ENCODE measurements around the gene ELMO1.
A peak's percentile ranks its signal among the peaks of the same experiment; 100 is the strongest.

Gene ELMO1

DNA sequence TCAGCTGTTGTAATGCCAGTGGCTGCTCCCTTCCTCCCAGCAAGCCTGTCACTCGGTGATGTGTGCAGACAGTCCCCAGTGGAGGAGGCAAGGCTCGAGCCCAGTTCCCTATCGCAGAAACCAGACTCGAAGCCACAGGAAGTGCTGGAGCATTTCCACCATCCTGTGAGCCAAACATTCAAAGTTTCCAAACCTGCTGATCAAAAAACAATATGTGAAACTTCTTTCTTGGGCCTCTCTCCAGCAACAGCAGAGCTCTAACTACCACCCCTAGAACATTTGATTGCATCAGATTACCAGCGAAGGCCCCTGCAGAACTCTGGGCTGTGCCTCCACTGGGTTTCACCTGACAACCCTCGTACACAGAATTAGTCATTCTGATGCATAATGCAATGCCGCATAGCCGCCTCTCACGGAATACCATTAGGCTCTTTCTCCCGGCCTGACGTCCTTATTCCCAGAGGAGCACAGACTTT lies 94.0 kb downstream of the ELMO1 start:
- no peak overlapping the region for H3K27ac ChIP-seq (ENCODE audit: poor library complexity, severe bottlenecking)
- H3K9me3 ChIP-seq (ENCODE audit: severe bottlenecking) = no peaks in the 10 kb centered on the region
- TF ChIP-seq, protein P1, sequence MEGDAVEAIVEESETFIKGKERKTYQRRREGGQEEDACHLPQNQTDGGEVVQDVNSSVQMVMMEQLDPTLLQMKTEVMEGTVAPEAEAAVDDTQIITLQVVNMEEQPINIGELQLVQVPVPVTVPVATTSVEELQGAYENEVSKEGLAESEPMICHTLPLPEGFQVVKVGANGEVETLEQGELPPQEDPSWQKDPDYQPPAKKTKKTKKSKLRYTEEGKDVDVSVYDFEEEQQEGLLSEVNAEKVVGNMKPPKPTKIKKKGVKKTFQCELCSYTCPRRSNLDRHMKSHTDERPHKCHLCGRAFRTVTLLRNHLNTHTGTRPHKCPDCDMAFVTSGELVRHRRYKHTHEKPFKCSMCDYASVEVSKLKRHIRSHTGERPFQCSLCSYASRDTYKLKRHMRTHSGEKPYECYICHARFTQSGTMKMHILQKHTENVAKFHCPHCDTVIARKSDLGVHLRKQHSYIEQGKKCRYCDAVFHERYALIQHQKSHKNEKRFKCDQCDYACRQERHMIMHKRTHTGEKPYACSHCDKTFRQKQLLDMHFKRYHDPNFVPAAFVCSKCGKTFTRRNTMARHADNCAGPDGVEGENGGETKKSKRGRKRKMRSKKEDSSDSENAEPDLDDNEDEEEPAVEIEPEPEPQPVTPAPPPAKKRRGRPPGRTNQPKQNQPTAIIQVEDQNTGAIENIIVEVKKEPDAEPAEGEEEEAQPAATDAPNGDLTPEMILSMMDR (IDR thresholded peaks at IDR 0.05; ENCODE audit: poor library complexity, severe bottlenecking) = no peak
- DNase-seq (ENCODE audit: low spot score) = no peak
- no peaks in the 10 kb centered on the region for H3K4me1 ChIP-seq (ENCODE audit: insufficient read depth, poor library complexity, severe bottlenecking)
- no peaks in the 10 kb centered on the region for H3K36me3 ChIP-seq (ENCODE audit: low read depth)
- no peaks in the 10 kb centered on the region for H3K27me3 ChIP-seq (ENCODE audit: insufficient read depth, poor library complexity, severe bottlenecking)
- no peak overlapping the region for H3K4me3 ChIP-seq (ENCODE audit: severe bottlenecking)
- ATAC-seq (ENCODE audit: low read depth) = peak; percentile 36; the same call in 1 of the 3 replicates

DNA sequence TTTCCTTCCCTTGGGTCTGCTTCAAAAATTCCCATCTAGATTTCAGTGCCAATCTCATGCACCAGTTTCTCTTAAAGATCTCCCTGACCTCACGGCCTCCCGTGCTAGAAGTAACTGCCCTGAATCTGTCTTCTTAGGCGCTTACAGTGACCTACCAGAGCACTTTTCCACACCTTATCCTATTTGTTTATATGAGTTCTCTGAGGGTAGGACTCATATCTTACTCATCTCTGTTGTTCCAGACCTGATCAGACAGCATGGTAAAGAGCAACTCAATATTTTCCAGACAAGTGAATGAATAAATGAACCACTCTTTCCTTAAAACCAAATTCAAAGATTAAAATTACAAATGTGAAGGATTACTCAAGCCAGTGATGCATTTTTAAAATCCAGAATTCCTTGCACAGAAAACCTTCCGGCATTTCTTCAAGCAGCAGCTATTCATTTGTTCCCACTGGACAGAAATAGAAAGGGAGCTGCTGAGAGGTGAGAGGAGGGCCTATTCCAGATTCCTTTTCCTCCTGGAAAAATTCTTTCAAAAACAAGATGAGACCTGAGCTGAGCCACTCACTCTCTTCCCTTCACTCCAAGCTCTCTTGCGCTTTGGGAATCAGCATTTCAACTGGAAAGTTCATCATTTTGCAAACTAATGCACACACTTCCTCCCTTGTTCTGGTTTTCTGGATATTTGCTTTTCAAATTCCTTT lies 94.6 kb downstream of the ELMO1 start:
- no peak overlapping the region for H3K27ac ChIP-seq (ENCODE audit: poor library complexity, severe bottlenecking)
- DNase-seq (ENCODE audit: low spot score) = no peak
- H3K36me3 ChIP-seq (ENCODE audit: low read depth) = no peaks in the 10 kb centered on the region
- H3K9me3 ChIP-seq (ENCODE audit: severe bottlenecking) = no peaks in the 10 kb centered on the region
- no peaks in the 10 kb centered on the region for H3K27me3 ChIP-seq (ENCODE audit: insufficient read depth, poor library complexity, severe bottlenecking)
- no peak for ATAC-seq (ENCODE audit: low read depth)
- no peak overlapping the region for H3K4me3 ChIP-seq (ENCODE audit: severe bottlenecking)
- no peaks in the 10 kb centered on the region for H3K4me1 ChIP-seq (ENCODE audit: insufficient read depth, poor library complexity, severe bottlenecking)
- TF ChIP-seq, protein P1 (IDR thresholded peaks at IDR 0.05; ENCODE audit: poor library complexity, severe bottlenecking) = no peak

DNA sequence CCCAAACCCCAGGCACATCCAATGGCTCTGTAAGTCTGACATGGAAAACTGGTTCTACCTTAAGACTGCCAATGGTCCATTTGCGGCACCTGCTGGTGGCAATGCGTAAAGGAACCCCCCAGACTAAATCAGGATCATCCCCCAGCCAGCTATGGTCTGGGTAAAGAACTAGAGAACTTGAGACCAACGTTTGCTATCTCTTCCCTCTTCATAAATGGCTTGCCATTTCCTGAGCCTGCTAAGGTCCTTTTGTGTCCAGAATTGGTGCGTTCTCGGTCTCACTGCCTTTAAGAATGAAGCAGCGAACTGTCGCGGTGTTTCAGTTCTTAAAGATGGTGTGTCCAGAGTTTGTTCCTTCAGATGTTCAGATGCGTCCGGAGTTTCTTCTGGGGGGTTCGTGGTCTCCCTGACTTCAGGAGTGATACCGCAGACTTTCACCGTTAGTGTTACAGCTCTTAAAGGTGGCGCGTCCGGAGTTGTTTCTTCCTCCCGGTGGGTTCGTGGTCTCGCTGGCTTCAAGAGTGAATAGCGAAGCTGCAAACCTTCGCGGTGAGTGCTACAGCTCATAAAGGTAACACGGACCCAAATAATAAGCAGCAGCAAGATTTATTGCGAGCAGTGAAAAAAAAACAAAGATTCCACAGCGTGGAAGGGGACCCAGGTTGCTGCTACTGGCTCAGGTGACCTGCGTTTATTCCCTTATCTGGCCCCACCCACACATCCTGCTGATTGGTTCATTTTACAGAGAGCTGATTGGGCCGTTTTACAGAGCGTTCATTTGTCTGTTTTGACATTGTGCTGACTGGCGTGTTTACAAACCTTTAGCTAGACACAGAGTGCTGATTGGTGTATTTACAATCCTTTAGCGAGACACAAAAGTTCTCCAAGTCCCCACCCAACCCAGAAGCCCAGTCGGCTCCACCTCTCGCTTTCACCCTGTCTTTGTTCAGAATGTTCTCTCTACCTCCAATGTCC lies 95.4 kb downstream of the ELMO1 start:
- no peaks in the 10 kb centered on the region for H3K4me1 ChIP-seq (ENCODE audit: insufficient read depth, poor library complexity, severe bottlenecking)
- H3K9me3 ChIP-seq (ENCODE audit: severe bottlenecking) = no peaks in the 10 kb centered on the region
- H3K27ac ChIP-seq (ENCODE audit: poor library complexity, severe bottlenecking) = no peak overlapping the region
- H3K27me3 ChIP-seq (ENCODE audit: insufficient read depth, poor library complexity, severe bottlenecking) = no peaks in the 10 kb centered on the region
- H3K4me3 ChIP-seq (ENCODE audit: severe bottlenecking) = no peak overlapping the region
- no peaks in the 10 kb centered on the region for H3K36me3 ChIP-seq (ENCODE audit: low read depth)
- ATAC-seq (ENCODE audit: low read depth) = no peak
- TF ChIP-seq, protein P1 (IDR thresholded peaks at IDR 0.05; ENCODE audit: poor library complexity, severe bottlenecking) = peak; percentile 15
- DNase-seq (ENCODE audit: low spot score) = no peak

DNA sequence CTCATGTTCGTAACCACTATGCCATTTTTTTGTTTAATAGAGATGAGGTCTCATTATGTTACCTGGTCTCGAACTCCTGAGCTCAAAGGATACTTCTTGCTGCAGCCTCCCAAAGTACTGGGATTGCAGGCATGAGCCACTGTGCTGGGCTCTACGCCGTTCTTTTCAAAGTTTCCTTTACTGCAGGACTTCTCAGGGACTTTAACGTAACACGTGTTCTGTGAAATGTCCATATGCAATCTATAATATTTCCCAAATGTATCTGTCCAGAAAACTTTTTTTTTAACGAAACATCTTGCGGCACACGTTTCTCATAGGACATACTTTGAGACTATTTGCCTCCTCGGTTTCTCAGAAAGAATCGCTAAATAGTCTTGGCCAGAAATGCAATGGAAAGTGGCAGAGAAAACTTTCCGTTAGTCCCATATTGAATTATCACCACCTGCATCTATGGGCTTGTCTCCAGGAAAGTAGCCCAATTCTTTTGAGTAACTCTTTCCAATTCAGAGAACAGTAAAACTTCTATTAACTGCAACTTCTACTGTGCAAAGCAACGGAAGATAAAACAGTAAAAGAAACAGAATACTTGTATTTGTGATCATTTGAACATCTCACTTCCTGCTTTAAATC lies 96.3 kb downstream of the ELMO1 start:
- H3K27ac ChIP-seq (ENCODE audit: poor library complexity, severe bottlenecking) = no peak overlapping the region
- H3K4me3 ChIP-seq (ENCODE audit: severe bottlenecking) = no peak overlapping the region
- H3K9me3 ChIP-seq (ENCODE audit: severe bottlenecking) = no peaks in the 10 kb centered on the region
- DNase-seq (ENCODE audit: low spot score) = no peak
- no peak for ATAC-seq (ENCODE audit: low read depth)
- no peaks in the 10 kb centered on the region for H3K27me3 ChIP-seq (ENCODE audit: insufficient read depth, poor library complexity, severe bottlenecking)
- H3K36me3 ChIP-seq (ENCODE audit: low read depth) = no peaks in the 10 kb centered on the region
- TF ChIP-seq, protein P1 (IDR thresholded peaks at IDR 0.05; ENCODE audit: poor library complexity, severe bottlenecking) = no peak
- H3K4me1 ChIP-seq (ENCODE audit: insufficient read depth, poor library complexity, severe bottlenecking) = no peaks in the 10 kb centered on the region

All from RWPE2 (cell line).